ENCODE measurements around the gene NUP35.

- TF ChIP-seq CTCF (IDR thresholded peaks at IDR 0.05) (no peak), POLR2A (IDR thresholded peaks at IDR 0.05) (no peak)
These were observed 68.1 kb downstream of the NUP35 start for GRCh38 chr2:183192343-183192742.

All from uterus (tissue), 2 donors.